HS-27A (cell line): ENCODE data around the gene HECW1.

Experiments used
- DNase-seq: peaks from one replicate; pipeline ENCODE4 v3.0.0-alpha.2; 2012; ENCODE audit warnings: low read depth, missing footprints

HECW1 gene

DNA sequence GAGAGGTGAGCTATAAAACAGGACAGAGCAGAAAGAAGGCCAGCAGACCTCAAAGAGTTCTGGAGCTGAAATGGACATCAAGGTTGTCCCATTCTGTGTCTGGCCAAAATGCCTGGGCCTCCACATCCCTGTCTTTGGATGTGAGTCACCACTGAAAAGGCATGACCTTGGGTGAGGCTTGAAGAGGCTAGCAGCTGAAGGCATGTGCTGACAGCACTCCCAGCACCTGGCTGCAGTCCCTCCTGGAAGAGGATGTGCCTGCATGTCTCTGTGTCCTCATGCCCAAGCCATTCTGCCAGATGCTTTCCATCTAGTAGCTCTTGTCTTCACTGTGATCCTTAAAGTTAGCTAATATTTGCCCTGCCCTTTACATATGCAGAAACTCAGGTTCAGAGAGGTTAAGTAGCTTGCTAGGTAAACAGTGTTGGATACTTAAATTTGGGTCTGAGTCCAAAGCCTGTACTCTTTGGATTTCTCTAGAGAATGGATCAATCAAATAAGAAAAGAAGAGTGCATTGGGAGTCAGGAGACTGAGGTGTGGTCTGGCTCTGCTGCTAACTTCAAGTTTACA, 35.8 kb downstream of the HECW1 start:
- DNase-seq: no peak

DNA sequence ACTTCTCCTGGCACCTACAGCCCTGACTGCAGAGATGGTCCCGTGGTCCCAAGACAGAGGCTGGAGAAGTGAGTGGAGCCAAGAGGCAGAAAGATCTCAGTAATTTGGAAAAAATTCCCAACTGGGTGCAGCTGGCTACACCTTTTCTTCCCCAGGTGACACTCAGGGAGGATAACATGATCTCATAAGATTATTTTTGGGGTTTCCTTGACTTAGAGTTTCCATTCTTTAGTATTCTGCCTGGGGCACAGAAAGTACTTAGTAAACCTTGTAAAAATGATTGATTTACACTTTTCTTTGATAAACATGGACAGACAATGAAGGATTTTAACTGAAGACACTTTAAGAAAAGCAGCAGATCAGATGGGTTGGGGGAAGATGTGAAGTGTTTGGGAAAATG, 38.6 kb downstream of the HECW1 start:
- DNase-seq: no peak

DNA sequence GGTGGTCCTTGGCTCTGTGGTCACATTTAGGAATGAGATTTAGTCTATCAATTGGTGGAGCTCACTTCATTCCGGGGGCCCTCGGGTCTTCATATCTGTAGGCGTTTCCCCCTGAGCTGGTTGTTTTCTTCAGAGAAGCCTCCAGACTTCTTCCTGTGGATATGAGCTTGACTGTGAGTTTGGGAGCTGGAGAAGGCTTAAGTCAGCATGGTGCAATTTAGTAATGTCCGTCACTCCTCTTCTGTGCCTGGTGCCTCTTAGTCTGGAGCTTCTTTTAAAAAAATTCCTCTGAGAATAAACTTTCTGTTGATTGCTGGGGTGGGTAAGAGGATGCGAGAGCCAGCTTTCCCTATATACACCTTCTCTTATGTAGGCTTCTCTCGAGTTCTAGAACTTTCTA, 40.2 kb downstream of the HECW1 start:
- DNase-seq: no peak

DNA sequence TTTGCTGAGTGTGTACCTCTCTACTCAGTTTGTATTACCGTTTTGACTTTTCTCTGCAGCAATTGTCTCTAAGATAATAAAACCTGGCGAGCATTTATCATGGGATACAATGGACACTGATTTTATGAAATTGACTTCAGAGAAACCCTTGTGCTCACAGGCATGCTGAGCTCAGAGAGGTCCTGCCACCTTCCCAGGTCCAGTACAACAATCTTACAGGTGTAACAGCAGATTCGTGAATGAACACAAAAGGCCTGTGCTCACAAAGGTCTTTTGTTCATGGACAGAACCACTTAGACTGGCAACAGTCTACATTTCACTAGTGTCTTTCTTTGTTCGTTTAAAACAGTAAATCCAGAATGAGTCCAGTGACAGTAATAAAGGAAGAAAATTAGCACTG, 43.2 kb downstream of the HECW1 start:
- DNase-seq: no peak

DNA sequence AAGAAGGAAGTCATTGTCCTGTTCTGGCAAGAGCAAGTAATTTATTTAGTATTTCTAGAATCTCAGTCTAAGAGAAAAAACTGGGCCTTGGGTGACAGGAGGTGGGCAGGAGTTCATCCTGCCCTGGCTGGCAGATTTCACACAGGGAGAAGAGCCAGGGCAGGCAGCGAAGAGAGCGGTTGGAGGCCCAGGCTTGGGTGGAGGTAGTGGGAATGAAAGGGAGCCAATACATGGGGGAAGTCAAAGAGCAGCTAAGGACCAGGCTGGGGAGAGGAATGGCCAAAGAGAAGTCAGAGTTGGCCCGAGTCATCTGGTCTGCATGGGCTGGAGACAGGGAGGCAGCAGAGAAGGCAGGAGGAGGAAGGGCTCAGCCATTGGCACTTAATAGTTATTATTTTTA, 51.4 kb downstream of the HECW1 start:
- no peak for DNase-seq

DNA sequence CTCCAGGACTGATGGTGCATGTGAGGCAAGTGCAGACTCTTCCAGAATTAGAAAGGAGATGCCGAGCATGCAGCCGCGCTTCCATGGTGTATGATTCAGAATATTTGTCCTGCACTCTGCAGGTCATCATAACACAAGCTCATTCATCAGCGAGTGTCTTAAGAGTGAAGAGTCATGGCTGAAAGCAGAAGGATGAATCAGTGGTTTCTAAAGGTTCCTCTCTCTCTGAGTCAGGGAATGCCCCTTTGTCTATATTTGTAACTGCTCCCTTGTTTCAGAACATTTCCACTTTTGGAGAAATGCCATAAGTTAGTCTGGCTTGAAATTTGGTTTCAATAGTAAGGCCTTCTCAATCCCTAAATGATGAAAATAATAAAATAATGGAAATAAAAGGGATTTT, 52.3 kb downstream of the HECW1 start:
- peak; percentile 30 for DNase-seq

DNA sequence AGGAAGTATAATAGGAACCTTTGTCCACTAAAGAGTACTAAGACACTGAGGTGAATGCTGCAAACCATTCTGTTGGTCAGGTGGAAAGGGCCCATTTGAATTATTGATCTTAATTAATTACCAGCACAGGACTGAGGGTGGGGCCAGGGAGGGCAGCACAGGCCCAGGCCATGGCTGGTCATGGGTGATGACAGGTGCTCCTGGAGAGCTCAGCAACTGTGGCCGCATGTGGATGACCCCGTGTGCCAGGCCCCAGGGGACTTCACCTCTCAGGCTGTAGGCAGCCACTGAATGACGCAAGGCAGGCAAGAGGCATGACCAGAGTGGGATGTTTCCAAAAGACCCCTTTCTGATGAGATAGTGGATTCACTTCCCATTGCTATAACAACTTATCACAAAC, 54.2 kb downstream of the HECW1 start:
- DNase-seq: no peak

DNA sequence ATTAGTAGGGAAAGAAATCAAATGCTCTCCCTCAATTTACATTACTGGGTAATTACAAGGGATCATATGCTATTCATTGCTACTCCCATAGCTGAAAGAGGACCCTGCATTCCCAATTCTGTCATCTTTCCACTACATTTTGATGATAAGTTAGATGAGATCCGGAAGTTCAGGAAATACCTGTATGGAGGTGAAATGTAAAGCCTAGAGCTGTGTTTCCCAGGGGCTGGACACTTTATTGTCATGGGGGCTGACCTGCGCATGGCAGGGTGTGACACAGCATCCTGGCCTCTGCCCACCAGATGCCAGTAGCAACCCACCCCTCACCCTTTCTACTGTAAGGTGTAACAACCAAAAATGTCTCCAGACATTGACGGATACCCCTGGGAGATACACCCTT, 56.6 kb downstream of the HECW1 start:
- no peak for DNase-seq

DNA sequence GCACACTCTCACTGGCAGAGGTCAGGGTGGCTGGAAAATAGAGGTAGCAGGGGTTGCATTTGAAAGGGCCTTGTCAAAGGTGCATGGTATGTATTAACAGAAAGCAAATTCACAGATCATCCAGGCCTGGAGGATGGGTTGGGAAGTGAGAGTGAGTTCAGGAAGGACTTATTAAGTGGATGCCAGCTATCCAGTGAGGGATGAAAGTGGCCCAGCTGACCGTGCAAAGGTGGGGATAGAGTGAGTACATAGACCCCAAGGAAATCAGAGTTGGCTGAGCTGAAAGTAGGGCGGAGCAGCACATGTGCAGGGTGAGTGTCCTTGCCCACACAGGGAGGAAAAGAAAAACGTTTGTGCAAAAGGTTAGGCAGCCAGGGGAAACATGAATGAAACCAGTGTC, 58.1 kb downstream of the HECW1 start:
- DNase-seq: no peak

DNA sequence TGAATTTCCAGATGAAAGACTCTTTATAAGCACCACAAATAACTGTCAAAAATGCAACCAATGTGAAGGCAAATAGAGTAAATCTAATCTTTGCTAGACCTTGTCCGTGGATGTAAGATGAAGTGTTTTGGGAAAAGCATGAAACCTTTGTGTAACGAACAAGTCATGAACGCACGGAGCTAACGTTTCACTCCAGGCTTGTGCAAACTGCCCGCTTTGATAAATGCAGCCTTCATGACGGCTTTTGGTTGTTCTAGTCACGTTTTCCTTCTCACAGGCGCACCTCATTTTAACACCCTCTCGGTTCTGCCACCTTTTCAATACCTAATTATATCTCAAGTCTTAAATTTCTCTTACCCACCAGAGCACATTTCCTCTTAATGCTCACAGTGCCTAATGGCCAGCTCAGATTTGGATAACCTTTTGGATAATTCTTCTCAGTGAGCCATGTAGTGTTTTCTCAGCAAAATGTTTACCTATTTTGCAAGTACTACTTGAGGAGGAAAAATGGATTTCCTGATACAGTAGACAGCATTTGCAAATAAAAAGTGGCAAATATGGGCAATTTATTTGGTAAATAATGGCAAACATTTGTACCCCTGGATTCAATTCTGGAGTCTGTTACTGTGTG, 63.2 kb downstream of the HECW1 start:
- DNase-seq: no peak

DNA sequence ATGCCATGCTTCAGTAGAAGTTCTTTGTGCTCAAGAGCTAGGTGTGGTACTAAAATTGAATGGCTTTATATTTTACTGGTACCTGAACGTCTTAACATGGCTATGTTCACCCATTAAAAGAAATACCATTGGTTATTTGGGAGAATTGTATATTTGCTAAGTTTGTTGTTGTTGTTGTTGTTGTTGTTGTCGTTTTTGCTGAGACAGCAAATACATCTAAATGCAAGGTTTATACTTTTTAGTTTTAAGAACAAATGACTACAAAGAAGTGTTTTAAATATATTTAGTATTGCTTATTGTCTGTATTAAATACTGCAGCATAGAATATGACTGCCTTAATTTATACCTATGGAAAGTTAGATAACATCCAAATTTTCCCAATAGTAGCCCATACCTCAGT, 66.9 kb downstream of the HECW1 start:
- no peak for DNase-seq

DNA sequence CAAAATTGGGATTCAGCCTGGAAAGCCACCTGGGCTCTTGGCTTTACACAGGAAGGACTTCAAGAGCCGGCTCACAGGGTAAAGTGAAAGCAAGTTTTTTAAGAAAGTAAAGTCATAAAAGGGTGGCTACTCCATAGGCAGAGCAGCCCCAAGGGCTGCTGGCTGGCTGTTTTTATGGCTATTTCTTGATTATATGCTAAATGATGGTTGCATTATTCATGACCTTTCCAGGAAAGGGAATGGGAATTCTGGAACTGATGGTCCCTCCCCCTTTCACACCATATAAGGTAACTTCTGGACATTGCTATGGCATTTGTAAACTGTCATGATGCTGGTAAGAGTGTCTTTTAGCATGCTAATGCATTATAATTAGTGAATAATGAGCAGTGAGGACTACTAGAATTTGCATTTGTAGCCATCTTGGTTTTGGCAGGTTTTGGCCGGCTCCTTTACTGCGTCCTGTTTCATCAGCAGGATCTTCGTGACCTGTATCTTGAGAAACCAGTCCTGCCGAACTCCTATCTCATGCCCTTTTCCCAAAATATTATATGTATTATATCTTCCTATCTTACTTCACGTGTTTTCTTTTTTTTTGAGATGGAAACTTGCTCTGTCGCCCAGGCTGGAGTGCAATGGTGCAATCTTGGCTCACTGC, 80.5 kb downstream of the HECW1 start:
- DNase-seq: no peak

DNA sequence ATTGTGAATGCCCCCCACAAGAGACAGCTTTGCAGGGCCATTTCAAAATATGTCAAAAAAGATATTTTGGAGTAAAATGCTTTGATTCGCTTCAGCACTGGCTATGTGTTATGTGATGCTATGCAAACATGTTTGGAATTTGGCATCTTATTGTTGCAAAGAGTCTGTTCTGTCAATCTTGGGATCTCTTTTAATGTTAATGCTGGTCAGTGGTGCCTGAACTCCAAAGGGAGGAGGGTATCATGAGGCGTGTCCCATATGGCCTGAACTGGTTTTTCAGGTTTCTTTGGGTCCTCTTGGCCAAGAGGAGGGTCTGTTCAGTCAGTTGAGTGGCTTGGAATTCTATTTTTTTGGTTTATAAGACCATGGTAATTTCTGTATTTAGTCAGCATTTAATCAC, 81.4 kb downstream of the HECW1 start:
- DNase-seq: no peak

DNA sequence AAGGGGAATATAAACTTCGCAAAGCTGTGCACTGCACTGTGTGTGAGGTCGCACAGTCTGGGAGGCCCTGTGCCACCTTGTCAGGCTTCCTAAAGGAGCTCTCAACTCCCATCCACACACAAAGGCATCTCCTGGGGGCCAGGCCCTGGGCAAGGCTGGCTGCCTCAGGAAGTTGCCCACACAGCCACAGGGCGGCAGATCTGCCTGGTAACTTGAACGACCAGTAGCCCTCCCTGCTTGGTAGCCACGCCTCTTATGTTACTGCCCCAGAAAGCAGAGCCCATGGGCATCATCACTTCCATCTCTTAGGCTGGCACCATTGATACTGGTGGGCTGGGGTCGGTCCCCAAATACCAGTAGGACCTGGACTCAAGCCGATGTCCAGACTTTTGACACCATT, 82.8 kb downstream of the HECW1 start:
- no peak for DNase-seq

DNA sequence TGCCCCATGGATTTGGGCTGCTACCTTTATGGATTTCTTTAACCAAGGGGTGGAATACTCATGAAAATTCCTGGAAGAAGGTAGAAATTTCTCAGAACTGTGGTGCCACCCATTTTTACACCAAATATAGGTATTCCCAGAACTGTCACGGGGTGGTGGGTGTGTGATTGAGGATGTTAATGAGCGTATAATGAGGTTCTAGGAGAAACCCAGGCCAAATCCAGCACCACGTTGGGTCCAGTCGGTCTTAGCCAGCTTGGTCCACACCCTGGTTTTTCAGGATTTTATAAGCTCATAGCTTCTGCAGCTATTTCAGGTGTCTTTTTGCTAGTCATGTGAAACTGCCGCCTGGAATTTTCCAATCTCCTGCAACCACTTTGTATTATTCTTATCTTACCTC, 83.3 kb downstream of the HECW1 start:
- no peak for DNase-seq

DNA sequence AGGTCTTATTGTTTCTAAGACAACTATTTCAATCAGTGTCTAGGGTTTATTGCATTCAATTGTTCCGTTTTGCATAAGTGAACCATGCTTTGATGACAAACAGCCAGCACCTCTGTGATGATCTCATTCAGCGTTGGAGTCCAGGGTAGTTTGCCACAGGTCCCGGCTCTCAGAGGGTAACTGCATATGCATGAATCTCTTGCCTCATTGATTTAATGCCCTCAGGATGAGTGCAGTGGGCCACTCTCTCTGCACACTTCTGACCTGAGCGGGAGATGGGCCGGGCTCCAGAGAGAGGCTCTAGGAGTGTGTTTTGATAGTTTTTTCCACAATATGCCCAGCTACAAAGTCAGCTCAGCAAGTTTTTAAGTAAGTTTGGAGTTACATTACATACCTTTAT, 83.9 kb downstream of the HECW1 start:
- DNase-seq: no peak

DNA sequence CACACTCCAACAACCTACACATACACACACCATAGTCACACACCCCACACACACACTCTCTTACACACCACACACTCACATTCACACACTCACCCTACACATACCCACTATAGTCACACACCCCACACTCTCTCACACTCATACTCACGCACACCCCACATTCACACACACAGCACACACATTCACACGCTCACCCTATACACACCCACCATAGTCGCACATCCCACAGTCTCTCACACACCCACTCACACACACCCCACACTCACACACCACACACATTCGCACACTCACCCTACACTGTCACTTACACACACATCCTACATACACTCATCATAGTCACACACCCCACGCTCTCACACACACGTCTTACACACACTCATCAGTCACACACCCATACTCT, 85.6 kb downstream of the HECW1 start:
- DNase-seq: no peak

DNA sequence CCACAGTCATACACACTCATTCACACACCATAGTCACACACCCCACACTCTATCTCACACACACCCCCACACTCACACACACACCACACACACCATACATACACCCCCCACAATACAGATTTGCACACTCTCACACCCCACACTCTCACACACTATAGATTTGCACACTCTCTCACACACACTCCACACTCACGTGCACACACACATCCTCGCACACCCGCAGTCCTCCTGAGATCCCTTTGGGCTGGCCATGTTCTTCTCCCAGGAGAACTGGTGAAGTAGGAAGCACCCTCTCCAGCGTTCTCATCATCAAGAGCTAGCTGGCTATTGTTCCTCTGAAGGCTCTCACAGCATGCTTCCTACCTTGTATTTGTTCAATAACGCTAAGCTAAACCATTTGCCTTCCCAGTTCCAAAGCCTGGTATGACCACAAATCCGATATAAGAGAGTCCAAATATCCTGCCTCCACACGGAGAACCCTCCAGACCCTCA, 86.2 kb downstream of the HECW1 start:
- DNase-seq: no peak

DNA sequence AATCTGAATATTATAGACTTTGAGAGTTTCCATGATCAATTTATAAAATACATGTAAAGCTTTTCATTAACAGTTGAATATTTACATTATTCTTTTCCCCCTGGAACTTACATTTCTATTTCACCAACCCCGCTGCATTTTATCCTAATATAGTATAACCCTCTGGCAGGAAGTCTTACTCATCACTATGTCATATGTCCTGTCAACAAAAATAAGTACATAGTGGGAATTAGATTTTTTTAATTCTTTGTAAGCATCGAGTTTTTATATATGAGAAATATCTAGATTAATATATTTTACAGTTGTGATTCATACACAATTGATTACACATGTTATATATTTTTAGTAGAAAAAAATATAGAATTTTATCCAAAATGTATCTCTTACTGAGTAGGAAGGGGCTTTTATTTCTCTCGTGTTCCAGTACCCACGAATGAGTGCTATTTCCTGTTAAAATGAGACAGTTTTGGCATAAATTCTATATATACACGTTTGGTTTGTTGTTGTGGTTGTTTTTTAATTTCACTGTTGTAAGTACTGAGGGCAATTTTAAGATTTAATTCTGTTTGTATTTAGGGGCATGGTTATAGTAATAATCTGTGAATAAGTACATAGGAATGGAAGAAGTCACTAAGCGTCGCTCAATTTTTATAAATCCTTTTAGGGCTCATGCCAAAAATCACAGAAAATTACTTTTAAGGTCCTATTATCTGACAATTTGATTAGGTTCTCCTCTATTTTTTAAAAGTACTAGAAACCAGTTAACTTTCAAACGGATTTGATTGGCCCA, 87.1 kb downstream of the HECW1 start:
- no peak for DNase-seq

DNA sequence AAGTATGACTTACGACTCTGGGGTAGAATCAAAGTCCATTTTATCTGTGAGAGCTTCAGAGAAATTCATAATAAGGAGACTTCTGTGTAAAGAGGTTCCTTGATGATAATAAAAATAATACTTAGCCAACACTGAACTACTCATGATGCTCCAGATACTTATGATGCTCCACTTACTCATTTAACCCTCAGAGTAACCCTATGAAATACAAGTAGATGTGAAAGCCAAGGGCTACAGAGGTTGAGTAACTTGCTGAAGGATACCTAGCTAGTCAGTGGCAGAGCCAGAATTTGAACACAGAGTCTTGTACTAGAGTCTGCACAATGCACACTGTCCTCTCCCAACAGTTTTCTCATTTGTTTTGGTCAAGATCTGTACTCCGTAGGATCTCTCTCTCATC, 89.5 kb downstream of the HECW1 start:
- DNase-seq: no peak

DNA sequence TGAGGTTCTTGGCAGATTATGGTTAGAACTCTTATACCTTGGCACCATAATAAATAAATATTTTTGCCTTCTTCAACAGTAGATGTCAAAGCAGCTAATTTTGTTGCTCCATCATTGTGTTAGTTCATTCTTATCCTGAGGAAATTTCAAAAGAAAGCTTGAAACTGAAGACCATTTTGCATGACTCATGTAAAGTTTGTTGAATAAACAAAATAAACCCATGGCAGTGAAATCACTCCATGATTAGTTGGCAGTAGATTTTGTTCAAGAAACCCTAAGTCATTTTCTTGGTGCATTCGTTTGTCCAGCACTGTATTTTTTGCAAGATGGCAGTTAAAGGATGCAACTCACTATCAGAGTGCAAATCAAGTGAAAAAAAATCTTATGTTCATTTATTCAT, 91.6 kb downstream of the HECW1 start:
- DNase-seq: no peak

DNA sequence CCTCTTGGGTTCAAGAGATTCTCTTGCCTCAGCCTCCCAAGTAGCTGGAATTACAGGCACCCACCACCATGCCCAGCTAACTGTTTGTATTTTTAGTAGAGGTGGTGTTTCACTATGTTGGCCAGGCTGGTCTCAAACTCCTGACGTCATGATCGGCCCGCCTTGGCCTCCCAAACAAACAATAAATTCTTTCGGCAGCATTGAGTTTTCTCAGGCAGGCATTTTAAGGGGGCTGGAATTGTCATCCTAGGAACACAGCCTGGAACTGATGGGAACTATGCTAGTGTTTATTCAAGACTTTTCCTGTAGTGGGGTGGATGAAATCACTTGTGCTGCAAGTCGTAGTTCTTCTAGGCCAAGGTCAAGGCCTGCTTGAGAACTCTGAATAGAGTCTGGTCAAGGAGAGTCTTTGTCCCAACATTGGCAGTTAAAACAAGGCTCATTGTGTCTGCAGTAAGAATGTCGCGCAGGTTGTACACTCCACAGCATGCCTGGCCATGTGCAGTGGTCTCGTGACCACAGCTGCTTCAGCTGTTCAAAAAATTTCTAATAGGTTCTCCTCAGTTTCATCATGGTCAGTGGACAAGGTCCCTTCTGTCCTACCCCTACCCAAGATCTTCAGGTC, 92.8 kb downstream of the HECW1 start:
- DNase-seq: no peak

DNA sequence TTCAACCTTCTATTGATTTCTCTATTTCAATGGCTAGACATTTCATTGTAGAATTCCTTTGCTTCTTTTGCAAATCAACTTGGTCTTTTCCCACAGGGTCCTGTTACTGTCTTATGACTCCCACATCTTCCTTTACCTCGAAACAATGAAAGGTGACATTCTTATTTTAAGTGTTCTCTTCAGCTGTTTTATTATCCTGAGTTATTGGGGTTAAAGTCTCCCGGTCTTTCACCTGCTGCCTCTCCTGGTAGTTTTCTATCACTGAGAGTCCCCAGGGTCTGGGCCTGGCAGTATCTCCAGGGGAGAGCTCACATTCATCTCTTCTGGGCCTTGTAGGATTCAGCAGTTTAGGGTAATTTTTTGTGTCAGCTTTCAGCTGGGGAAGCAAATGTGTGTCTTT, 95.8 kb downstream of the HECW1 start:
- DNase-seq: no peak
